K562 (cell line): ENCODE measurements around the gene HOXB8. TPM values are rescaled to one million over a fixed set of nuclear protein-coding genes. Genes with fewer than 3 reads are reported as not detected.

ENCODE experiments used
- BCLAF1 ChIP-seq, 2 experiments: fragments of 450-650 bp in 1 of 2; IDR thresholded peaks; 2 replicates each; pipeline ENCODE4 v1.6.1; 2011 to 2017; ENCODE audit warnings: low read depth in 2 of 2, antibody characterized with exemption in 1 of 2, borderline replicate concordance in 1 of 2, low read length in 1 of 2, mild to moderate bottlenecking in 1 of 2, mixed read lengths in 1 of 2; ENCODE audit not compliant: control insufficient read depth in 1 of 2
- BRD9 ChIP-seq: fragments of 450-650 bp; IDR thresholded peaks from 2 replicates; pipeline ENCODE4 v1.6.1; 2018; ENCODE audit warnings: low read depth; ENCODE audit not compliant: partially characterized antibody
- CHD1 ChIP-seq: fragments of 200-600 bp; sonication (generic); IDR thresholded peaks from one replicate; pipeline ENCODE4 v1.6.1; 2012; ENCODE audit warnings: mild to moderate bottlenecking, moderate library complexity, low read length, inconsistent platforms
- ELF1 ChIP-seq: fragments of 200-800 bp; sonication (Bioruptor generic); IDR thresholded peaks from 2 replicates; pipeline ENCODE4 v1.6.1; 2016; ENCODE audit warnings: missing genetic modification characterization, missing compliant biosample characterization
- MTA3 ChIP-seq: fragments of 450-650 bp; formaldehyde crosslinking; IDR thresholded peaks from 2 replicates; pipeline ENCODE4 v1.6.1; 2017; ENCODE audit warnings: mild to moderate bottlenecking, borderline replicate concordance
- NFE2 ChIP-seq: IDR thresholded peaks from 2 replicates; pipeline ENCODE4 v1.6.1; 2014; ENCODE audit warnings: antibody characterized with exemption, low read depth
- PHTF2 ChIP-seq: fragments of 250-450 bp; sonication (Bioruptor Pico); IDR thresholded peaks from 2 replicates; pipeline ENCODE4 v1.5.0; 2021; ENCODE audit warnings: mild to moderate bottlenecking
- TRIM25 ChIP-seq: fragments of 450-650 bp; IDR thresholded peaks from 2 replicates; pipeline ENCODE4 v1.7.0; 2016; ENCODE audit warnings: borderline replicate concordance
- UBTF ChIP-seq, 2 experiments: IDR thresholded peaks; 2 replicates each; pipeline ENCODE4 v1.6.1; 2012; ENCODE audit warnings: improper control_type of control experiment in 2 of 2, low read depth in 2 of 2, low read length in 2 of 2, borderline replicate concordance in 1 of 2
- ZFP36 ChIP-seq: fragments of 150-350 bp; IDR thresholded peaks from 2 replicates; pipeline ENCODE4 v1.6.1; 2018; ENCODE audit warnings: low read length, low read depth; ENCODE audit not compliant: partially characterized antibody
- ZNF239 ChIP-seq: fragments of 250-450 bp; sonication (Bioruptor Pico); IDR thresholded peaks from 2 replicates; pipeline ENCODE4 v1.4.0; 2020; ENCODE audit warnings: mild to moderate bottlenecking
- ZNF445 ChIP-seq: fragments of 250-450 bp; sonication (Bioruptor Pico); IDR thresholded peaks from 2 replicates; pipeline ENCODE4 v1.4.0; 2020; ENCODE audit warnings: low read depth, mild to moderate bottlenecking, moderate library complexity
- ZNF592 ChIP-seq: fragments of 450-650 bp; IDR thresholded peaks from 2 replicates; pipeline ENCODE4 v1.6.1; 2017; ENCODE audit warnings: antibody characterized with exemption, mild to moderate bottlenecking
- polyA plus RNA-seq, 8 experiments: library from polyadenylated mRNA; depleted of rRNA in 4 of 8; stranded (reverse) in 5 of 8; unstranded in 3 of 8; fragments of >200 nt; fragmentation: Nextera tagmentation in 2 of 8; fragmentation: Illumina TruSeq in 1 of 8; extraction: Ambion mirVana in 2 of 8; extraction: Trizol in 1 of 8; gene quantifications; 2 replicates each; pipeline versions ENCODE4 v1.2.1 to v1.2.3, GENCODE V29; 2011 to 2014; ENCODE audit warnings: inconsistent platforms in 1 of 8, missing spikeins in 1 of 8
- total RNA-seq, 7 experiments: library from RNA; depleted of rRNA in 6 of 7; stranded (reverse); fragments of >200 nt in 6 of 7; fragmentation: Illumina TruSeq in 2 of 7; extraction: Trizol in 2 of 7; gene quantifications; 2 replicates each; pipeline versions ENCODE4 v1.2.1 to v1.2.3, GENCODE V29; 2011 to 2021; ENCODE audit warnings: low replicate concordance in 1 of 7

Gene HOXB8
- total and polyA plus RNA-seq, 9 of the 15 experiments (the other 6 are each of a cell fraction or from before 2014, with no cell fraction given), result 0.52 to 23.8 (median 3.6) TPM

- TF ChIP-seq ZNF592 (peak; percentile 43; the same call in 1 of the 2 replicates), ZNF445 (CRISPR knock-in tag) (no peak), UBTF (IDR thresholded peaks at IDR 0.05; ENCODE audit: borderline replicate concordance in 1 of 2, low read depth in 2 of 2, low read length in 2 of 2) (peak in 1 of 2 experiments; percentile 58; a peak in 2 of 4 replicates), ELF1 (tag) (no peak), TRIM25 (no peak), PHTF2 (CRISPR knock-in tag) (peak; percentile 54; the same call in 1 of the 2 replicates), ZFP36 (no peak), BRD9 (peak; percentile 20), CHD1 (peak; percentile 93), BCLAF1 (IDR thresholded peaks at IDR 0.05; ENCODE audit: borderline replicate concordance in 1 of 2, control insufficient read depth in 1 of 2, low read depth in 2 of 2, low read length in 1 of 2) (no peak), NFE2 (no peak), MTA3 (no peak), ZNF239 (CRISPR knock-in tag) (0 out of 2 replicates have a peak, but pooled peaks have one; percentile 14)
Observed at GRCh38 chr17:48625495-48626244, 10.6 kb upstream of the HOXB8 start (continued).
